Measurements from ENCODE around the gene TAF1D.
"Not testable (repeated sequence)": the region's sequence is repeated elsewhere in the genome, so short reads cannot be mapped to it uniquely, and the experiment has no call there.

Gene TAF1D

DNA sequence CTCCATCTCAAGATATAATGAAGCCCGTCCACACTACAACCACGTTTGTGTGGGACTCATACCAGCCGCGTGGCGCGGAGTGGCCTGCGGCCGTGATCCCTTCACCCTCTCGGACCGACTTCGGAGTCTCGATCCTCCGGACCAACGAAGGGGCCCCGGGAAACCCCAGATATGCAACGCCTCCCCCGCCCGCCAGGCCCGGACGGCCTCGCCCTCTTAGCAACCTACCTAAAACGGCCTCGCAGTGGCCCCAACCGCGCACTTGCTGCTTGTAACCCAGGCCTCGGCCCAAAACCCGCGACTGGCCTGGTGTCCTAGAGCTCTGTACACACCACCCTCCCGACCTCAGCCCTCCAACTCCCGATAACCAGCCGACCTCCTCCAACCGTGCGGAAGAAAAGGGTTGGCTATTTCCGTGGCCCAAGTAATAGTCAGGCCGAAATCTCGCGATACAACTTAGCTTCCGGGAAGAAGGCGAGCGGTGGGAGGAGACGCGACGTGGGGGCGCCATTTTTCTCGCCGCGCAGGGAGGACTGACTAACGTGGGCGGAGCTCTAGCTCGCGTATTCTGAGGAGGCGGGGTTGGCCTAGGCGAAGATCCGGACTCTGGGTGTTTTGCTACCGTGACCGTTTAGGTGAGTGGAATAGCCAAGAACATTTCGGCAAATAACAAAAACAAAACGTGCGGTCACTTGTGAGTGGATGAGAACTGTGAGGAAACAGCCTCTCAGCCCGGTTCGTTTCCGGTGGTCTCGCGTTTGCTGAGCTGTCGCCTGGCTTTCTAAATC lies at the start of gene TAF1D, which contains the start of gene C11orf54:
Gene TAF1D, minus strand, starts transcription at position 402 of the 788 bp plus-strand sequence. CDS start 2,191 bp downstream, outside the sequence.
Gene C11orf54, plus strand, starts transcription at position 579 of the 788 bp plus-strand sequence. CDS start 5,722 bp downstream, outside the sequence.
- peak; percentile 96 for DNase-seq (ENCODE audit: low spot score)

GRCh38 chr11:93784935-93785360 lies 43.7 kb upstream of the TAF1D start:
- DNase-seq (ENCODE audit: low spot score) = peak; percentile 57

DNA sequence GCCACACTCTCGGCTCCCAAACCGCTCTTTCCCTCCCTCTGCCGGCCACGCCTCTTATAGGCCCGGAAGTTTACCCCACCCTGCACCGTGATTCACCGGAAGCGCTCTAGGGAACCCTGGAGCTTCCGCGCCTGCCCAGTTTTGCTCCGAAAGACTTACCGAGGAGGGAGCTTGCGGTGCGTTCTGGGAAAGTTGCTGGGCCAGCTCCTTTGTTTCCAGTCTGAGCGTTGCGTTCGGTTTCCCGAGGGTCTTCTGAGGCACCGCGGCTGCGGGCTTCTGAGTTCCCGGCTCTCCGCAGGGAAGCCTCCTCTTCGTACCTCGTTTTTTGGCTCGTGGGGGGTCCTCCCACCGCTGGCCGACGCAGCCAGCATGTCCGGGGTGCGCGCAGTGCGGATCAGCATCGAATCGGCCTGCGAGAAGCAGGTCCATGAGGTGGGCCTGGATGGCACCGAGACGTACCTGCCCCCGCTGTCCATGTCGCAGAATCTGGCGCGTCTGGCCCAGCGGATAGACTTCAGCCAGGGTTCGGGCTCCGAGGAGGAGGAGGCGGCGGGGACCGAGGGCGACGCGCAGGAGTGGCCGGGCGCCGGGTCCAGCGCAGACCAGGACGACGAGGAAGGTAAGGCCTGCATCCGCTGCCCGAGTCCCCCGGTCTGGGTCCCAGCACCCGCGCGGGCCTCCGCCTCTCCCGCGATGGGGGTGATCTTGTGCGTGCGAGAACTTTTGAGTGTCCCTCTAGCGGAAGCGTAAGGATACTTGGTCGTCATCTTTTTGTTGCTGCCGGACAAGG lies 43.0 kb upstream of the TAF1D start, which contains the start of gene MED17:
Gene MED17, plus strand, starts transcription at position 138 of the 790 bp plus-strand sequence. Its CDS starts 232 bp downstream, at position 370.
- DNase-seq (ENCODE audit: low spot score) = peak; percentile 92

DNA sequence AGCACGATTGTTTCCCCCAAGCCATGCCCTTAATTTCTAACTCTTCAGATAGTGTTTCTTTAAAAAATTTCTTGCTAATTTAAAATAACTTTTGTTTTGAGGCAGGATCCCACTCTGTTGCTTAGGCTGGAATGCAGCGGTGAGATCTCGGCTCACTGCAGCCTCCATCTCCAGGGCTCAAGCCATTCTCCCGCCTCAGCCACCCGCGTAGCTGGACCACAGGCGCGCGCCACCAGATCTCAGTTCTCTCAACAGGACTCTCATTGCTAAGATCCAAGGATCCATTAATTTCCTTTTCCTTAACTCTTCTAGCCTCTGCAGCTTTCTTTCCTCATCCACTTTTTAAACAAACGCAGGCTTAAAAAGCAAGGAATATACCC lies 42.5 kb upstream of the TAF1D start:
- DNase-seq (ENCODE audit: low spot score) = no peak

DNA sequence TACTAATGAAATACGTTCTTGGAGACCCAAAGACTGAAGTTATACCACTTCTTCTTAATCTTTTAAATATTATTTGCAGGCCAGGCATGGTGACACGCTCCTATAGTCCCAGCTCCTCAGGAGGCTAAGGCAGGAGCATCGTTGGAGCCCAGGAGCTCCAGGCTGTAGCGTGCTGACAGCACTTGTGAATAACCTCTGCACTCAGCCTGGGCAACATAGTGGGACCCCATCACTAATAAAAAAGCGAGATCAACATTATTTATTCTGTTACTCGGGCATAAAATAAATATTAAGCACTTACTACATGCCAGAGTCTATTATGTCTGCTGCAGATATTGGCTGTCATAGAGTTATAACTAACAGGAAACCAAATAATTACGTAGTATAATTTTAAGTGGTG lies 42.1 kb upstream of the TAF1D start:
- DNase-seq (ENCODE audit: low spot score) = no peak

DNA sequence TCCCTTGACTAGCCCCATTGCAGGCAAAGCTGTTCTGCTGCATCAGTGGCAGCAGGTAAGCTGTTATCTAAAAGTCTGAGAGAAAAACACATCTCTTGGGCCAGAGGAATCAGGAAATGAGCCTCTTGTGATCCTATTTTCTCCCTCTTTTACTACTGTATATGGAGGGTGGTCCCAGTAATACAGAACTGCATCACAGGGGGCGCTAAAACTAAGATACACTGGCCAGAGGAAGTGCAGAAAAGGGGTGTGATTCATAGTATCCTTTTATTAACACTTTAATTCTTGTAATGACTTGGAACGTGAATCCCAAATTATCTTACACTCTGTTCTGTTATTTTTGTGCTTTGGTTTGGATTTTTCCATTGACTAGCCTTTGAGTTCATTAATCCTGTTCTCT lies 34.0 kb upstream of the TAF1D start:
- DNase-seq (ENCODE audit: low spot score) = peak; percentile 16

DNA sequence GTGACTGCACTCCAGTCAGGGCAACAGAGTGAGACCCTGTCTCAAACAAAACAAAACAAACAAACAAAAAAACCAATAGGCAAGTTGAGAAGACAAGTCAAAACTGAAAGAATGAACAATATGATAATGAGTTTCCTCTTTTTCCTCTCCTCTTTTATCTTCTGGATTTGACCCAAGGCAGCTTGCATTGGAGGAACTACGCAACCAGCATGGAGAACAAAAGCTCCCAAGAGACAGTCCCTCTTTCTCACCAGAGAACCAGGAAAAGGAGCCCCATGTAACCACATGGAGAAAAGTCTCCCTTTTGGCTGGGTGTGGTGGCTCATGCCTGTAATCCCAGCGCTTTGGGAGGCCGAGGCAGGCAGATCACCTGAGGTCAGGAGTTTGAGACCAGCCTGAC lies 33.3 kb upstream of the TAF1D start:
- not testable (repeated sequence) for DNase-seq (ENCODE audit: low spot score)

- no peak for DNase-seq (ENCODE audit: low spot score)
Observed at GRCh38 chr11:93773601-93774200, 32.4 kb upstream of the TAF1D start.

- no peak for DNase-seq (ENCODE audit: low spot score)
Observed at GRCh38 chr11:93773045-93773477, 31.8 kb upstream of the TAF1D start.

DNA sequence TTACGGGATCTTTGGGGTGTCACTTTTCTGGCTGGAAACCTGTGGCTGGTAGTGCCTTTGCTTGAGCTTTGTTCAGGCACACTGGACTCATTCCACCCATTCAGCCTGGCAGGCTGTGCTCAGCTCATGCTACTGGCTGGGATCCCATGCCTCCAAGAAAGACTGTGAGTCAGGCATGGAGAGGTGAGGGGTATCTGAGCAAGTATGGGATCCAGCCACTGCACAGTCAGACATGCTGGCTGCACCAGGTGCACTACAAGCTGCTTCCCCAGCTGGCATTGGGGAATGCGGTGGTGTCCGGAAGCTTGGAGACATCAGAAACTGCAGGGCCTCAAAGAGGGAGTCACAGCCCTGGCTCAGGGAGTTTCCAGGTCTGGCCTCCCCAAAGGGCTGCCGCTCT lies 30.8 kb upstream of the TAF1D start:
- no peak for DNase-seq (ENCODE audit: low spot score)

DNA sequence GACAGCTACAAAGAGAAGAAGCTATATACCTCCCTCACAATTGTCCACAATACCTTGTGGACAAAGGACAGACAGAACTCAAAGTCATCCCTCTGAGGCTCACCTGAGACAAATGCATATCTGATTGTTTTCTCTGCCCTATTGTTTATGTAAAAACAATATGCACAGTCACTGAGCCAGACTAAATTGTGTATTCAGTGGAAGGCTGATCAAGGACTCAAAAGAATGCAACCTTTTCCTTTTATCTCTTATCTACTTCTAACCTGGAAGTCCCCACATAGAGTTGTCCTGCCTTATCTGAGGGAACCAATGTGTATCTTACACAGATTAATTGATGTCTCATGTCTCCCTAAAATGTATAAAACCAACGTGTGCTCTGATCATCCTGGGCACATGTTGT lies 28.9 kb upstream of the TAF1D start:
- DNase-seq (ENCODE audit: low spot score) = no peak

DNA sequence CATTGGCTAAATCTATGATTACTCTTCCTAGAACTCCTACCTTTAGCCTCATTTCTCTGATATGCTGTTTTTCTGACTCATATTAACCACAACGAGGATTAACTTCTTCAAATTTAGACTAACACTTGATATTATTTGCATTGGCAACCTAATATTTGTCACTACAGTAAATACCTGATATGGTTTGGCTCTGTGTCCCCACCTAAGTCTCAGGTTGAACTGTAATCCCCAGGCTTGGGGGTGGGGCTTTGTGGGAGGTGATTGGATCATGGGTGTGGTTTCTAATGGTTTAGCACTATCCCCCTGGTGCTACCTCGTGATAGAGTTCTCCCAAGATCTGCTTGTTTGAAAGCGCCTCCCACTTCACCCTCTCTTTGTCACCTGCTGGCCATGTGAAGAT lies 25.7 kb upstream of the TAF1D start:
- no peak for DNase-seq (ENCODE audit: low spot score)

DNA sequence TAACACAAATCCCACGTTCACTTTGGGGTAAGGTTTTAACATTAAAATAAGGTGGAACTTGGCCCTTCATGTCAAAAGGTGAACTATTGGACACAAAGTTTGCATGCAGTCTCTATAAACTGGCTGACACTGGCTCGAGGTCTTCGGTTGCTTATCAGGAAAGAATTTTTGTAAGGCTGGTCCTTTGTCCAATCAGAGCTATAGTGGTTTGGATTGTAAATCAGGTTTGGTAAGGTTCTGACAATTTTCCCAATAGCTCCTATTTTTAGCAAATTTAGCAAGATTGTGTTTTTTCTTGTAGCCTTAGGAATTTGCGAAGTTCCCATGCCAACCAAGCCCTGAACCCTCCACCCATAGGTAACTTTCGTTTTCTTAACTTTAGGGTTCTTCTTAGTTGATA lies 25.2 kb upstream of the TAF1D start:
- DNase-seq (ENCODE audit: low spot score) = no peak

GRCh38 chr11:93765551-93765950 lies 24.3 kb upstream of the TAF1D start:
- DNase-seq (ENCODE audit: low spot score) = no peak

GRCh38 chr11:93761910-93762309 lies 20.6 kb upstream of the TAF1D start:
- DNase-seq (ENCODE audit: low spot score) = no peak

DNA sequence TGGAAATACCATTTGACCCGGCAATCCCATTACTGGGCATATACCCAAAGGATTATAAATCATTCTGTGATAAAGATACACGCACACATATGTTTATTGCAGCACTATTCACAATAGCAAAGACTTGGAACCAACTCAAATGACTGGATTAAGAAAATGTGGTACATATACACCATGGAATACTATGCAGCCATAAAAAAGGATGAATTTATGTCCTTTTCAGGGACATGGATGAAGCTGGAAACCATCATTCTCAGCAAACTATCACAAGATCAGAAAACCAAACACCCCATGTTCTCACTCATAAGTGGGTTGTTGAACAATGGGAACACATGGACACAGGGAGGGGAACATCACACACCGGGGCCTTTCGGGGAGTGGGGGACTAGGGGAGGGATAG lies 17.8 kb upstream of the TAF1D start:
- DNase-seq (ENCODE audit: low spot score) = not testable (repeated sequence)

GRCh38 chr11:93757924-93758865 lies 16.9 kb upstream of the TAF1D start:
- no peak for DNase-seq (ENCODE audit: low spot score)

GRCh38 chr11:93757301-93757700 lies 16.0 kb upstream of the TAF1D start:
- DNase-seq (ENCODE audit: low spot score) = no peak

- no peak for DNase-seq (ENCODE audit: low spot score)
Observed at GRCh38 chr11:93756748-93757147, 15.5 kb upstream of the TAF1D start.

GRCh38 chr11:93753241-93753640 lies 11.9 kb upstream of the TAF1D start:
- no peak for DNase-seq (ENCODE audit: low spot score)

GRCh38 chr11:93751001-93751400 lies 9.7 kb upstream of the TAF1D start:
- no peak for DNase-seq (ENCODE audit: low spot score)
